Endothelial cell of umbilical vein (primary cell): Measurements from ENCODE around the gene ATF6B. TPM values are rescaled to one million over a fixed set of nuclear protein-coding genes. Genes with fewer than 3 reads are reported as not detected.

Source experiments
- BruUV-seq: library from RNA; stranded (reverse); fragments of 400-500 nt; replicated peaks from 2 replicates; lab custom pipeline; 2021; lab: Mats Ljungman, UMichigan
- CTCF ChIA-PET: fragments of 300-600, 350-600 bp; sonication (Branson Sonifier 250); formaldehyde crosslinking; loops from one replicate; lab custom pipeline; 2021; ENCODE audit warnings: antibody characterized with exemption, inconsistent platforms; lab: Charles Lee
- POLR2A ChIA-PET: fragments of 300-600, 350-600 bp; sonication (Branson Sonifier 250); formaldehyde crosslinking; loops from one replicate; lab custom pipeline; 2021; ENCODE audit warnings: antibody characterized with exemption, inconsistent platforms; lab: Charles Lee
- DNase-seq: peaks from one replicate; pipeline ENCODE4 v3.0.0-alpha.2; 2011; ENCODE audit warnings: low read depth, low spot score
- FAIRE-seq: peaks from 2 replicates; lab custom pipeline; 2011; peaks lifted over from hg19 to GRCh38; lab: Jason Lieb, UNC
- H2AFZ ChIP-seq: 2 replicates; pipeline ENCODE4 v1.6.0; 2012; ENCODE audit warnings: low read depth, low read length, control low read depth, inconsistent platforms
- H3K27ac ChIP-seq: 2 replicates; pipeline ENCODE4 v1.5.1; 2011; ENCODE audit warnings: low read depth, mild to moderate bottlenecking, control low read depth, low read length, moderate library complexity; ENCODE audit not compliant: insufficient read depth
- H3K27me3 ChIP-seq, 2 experiments: 2 replicates each; pipeline versions ENCODE4 v1.6.0 to v1.6.1; 2011; ENCODE audit warnings: low read length in 2 of 2, mixed read lengths in 1 of 2; ENCODE audit not compliant: control insufficient read depth in 2 of 2, insufficient read depth in 2 of 2
- H3K36me3 ChIP-seq, 2 experiments: 2 replicates in 1 of 2; 3 replicates in 1 of 2; pipeline ENCODE4 v1.5.1; 2011; ENCODE audit warnings: low read length in 2 of 2, mild to moderate bottlenecking in 1 of 2, moderate library complexity in 1 of 2; ENCODE audit not compliant: control insufficient read depth in 2 of 2, insufficient read depth in 2 of 2; ENCODE audit errors: extremely low read depth in 1 of 2
- H3K4me1 ChIP-seq: 3 replicates; pipeline ENCODE4 v1.5.1; 2011; ENCODE audit warnings: mild to moderate bottlenecking, low read length; ENCODE audit not compliant: control insufficient read depth, insufficient read depth; ENCODE audit errors: extremely low read depth
- H3K4me2 ChIP-seq: 2 replicates; pipeline ENCODE4 v1.6.1; 2011; ENCODE audit warnings: low read length, control low read depth, mixed read lengths; ENCODE audit not compliant: insufficient read depth
- H3K4me3 ChIP-seq, 3 experiments: fragments of 200-600 bp in 1 of 3; sonication (generic), shearing (Covaris generic) in 1 of 3; replicated peaks in 1 of 3; 2 replicates each; pipeline ENCODE4 v1.5.1; 2011 to 2016; ENCODE audit warnings: control low read depth in 3 of 3, low read length in 3 of 3, mild to moderate bottlenecking in 2 of 3, inconsistent platforms in 1 of 3, low read depth in 1 of 3, moderate library complexity in 1 of 3; ENCODE audit not compliant: insufficient read depth in 1 of 3
- H3K79me2 ChIP-seq: 2 replicates; pipeline ENCODE4 v1.6.0; 2012; ENCODE audit warnings: low read length, inconsistent platforms; ENCODE audit not compliant: control insufficient read depth, insufficient read depth
- H3K9ac ChIP-seq: replicated peaks from 2 replicates; pipeline ENCODE3; 2011; ENCODE audit warnings: low read length, control low read depth; ENCODE audit not compliant: insufficient read depth; ENCODE audit errors: extremely low read depth
- H3K9me1 ChIP-seq: replicated peaks from 3 replicates; pipeline ENCODE4 v1.6.0; 2011; ENCODE audit warnings: mild to moderate bottlenecking, low read length; ENCODE audit not compliant: control insufficient read depth, insufficient read depth; ENCODE audit errors: extremely low read depth
- H3K9me3 ChIP-seq: replicated peaks from 2 replicates; pipeline ENCODE4 v1.5.1; 2012; ENCODE audit warnings: low read length, inconsistent platforms; ENCODE audit not compliant: control insufficient read depth, insufficient read depth
- H4K20me1 ChIP-seq: replicated peaks from 2 replicates; pipeline ENCODE3; 2011; ENCODE audit warnings: mild to moderate bottlenecking, low read length; ENCODE audit not compliant: control insufficient read depth, insufficient read depth; ENCODE audit errors: extremely low read depth
- EZH2 ChIP-seq: IDR thresholded peaks from 2 replicates; pipeline ENCODE4 v1.6.1; 2012; ENCODE audit warnings: borderline replicate concordance, low read depth, mild to moderate bottlenecking, moderate library complexity, low read length, inconsistent platforms; ENCODE audit not compliant: severe bottlenecking
- FOS ChIP-seq: IDR thresholded peaks from 2 replicates; pipeline ENCODE4 v1.6.1; 2011; ENCODE audit warnings: mild to moderate bottlenecking, low read length, moderate library complexity, borderline replicate concordance; ENCODE audit not compliant: insufficient read depth
- GATA2 ChIP-seq: IDR thresholded peaks from 2 replicates; pipeline ENCODE4 v1.7.0; 2011; ENCODE audit warnings: low read depth, mild to moderate bottlenecking, moderate library complexity, mixed read lengths, low read length; ENCODE audit not compliant: insufficient read length, insufficient read depth
- JUN ChIP-seq: IDR thresholded peaks from 2 replicates; pipeline ENCODE4 v1.6.1; 2011; ENCODE audit warnings: borderline replicate concordance, low read depth; ENCODE audit not compliant: insufficient read length, insufficient read depth
- MYC ChIP-seq: IDR thresholded peaks from one replicate; pipeline ENCODE4 v1.6.1; 2011; ENCODE audit warnings: mild to moderate bottlenecking, low read depth, low read length
- POLR2A ChIP-seq: IDR thresholded peaks from 2 replicates; pipeline ENCODE4 v1.6.1; 2012; ENCODE audit warnings: low read depth, mild to moderate bottlenecking, control low read depth, low read length
- POLR2AphosphoS5 ChIP-seq: IDR thresholded peaks from 2 replicates; pipeline ENCODE4 v1.6.1; 2012; ENCODE audit warnings: low read depth, mild to moderate bottlenecking, control low read depth, low read length, moderate library complexity; ENCODE audit not compliant: insufficient read depth
- dilution Hi-C: fragments of 300-500 bp; cut with MboI; formaldehyde crosslinking; loops from one replicate; pipeline ENCODE4 v1.15.0; 2019; ENCODE audit warnings: low sequenced_read_pairs; ENCODE audit not compliant: extremely low pct_ligation_motif_present
- intact Hi-C: fragments of 100-400 bp; cut with micrococcal nuclease; formaldehyde crosslinking; loops from one replicate; pipeline ENCODE4 v1.10.0; 2022
- polyA plus RNA-seq, 4 experiments: library from polyadenylated mRNA; depleted of rRNA in 3 of 4; stranded (reverse) in 3 of 4; unstranded in 1 of 4; fragments of >200 nt; gene quantifications; 2 replicates each; pipeline versions ENCODE4 v1.2.1 to v1.2.3, GENCODE V29; 2011 to 2012; ENCODE audit warnings: missing spikeins in 1 of 4
- total RNA-seq: library from RNA; stranded (reverse); gene quantifications from 2 replicates; pipeline ENCODE4 v1.2.3, GENCODE V29; 2021
- TF ChIP-seq, protein P1 (sequence below): IDR thresholded peaks from 2 replicates; pipeline ENCODE4 v1.6.1; 2011; ENCODE audit not compliant: insufficient read depth, insufficient read length
- TF ChIP-seq, protein P2 (sequence below), 2 donors: IDR thresholded peaks; 1 replicate in 1 of 2; 2 replicates in 1 of 2; pipeline ENCODE4 v1.5.1; 2011; ENCODE audit warnings: low read length in 2 of 2, mild to moderate bottlenecking in 2 of 2, moderate library complexity in 2 of 2, control low read depth in 1 of 2, inconsistent platforms in 1 of 2, low read depth in 1 of 2; ENCODE audit not compliant: insufficient read depth in 1 of 2; ENCODE audit errors: extremely low read depth in 1 of 2

ATF6B gene
- total and polyA plus RNA-seq, 2 donors (not counting 3 experiments of a cell fraction or from before 2014, with no cell fraction given) = 106 to 115 TPM

DNA sequence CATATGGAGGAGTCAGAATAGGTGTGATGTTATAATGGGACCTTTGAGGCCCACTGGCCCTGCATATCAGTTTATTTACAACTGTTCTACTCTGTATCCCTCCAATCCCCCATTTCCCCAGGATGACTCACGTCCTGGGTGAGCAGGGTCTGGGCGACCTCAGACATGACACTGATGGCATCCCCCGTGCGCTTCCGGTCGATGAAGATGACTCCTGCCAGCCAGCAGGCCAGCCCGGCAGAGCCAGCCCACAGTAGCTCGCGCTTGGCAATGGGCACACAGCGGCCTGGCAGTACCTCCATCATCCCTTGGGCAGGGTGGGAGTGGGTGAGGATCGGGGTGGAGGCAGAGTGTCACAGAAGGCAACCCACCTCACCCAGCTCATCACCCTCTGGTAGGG, 42.2 kb upstream of the ATF6B start:
- no peaks in the 10 kb centered on the region for H3K9me1 ChIP-seq
- dilution Hi-C loops (no loop called here), intact Hi-C loops (no loop called here)
- H2AFZ ChIP-seq = no peak overlapping the region
- FAIRE-seq (no peak), DNase-seq (no peak)
- peaks cover 7% of the 10 kb centered on the region for H3K4me1 ChIP-seq
- no peak overlapping the region for H3K27ac ChIP-seq
- peaks cover 7 to 21% of the 10 kb centered on the region in 2 experiments for H3K36me3 ChIP-seq
- no peaks in the 10 kb centered on the region for H3K9me3 ChIP-seq
- H3K9ac ChIP-seq = no peak overlapping the region
- H3K79me2 ChIP-seq = peaks cover 11% of the 10 kb centered on the region
- TF ChIP-seq EZH2 (no peak), MYC (no peak), POLR2A (no peak), JUN (no peak), FOS (no peak), POLR2AphosphoS5 (no peak), GATA2 (no peak)
- TF ChIP-seq, protein P1, sequence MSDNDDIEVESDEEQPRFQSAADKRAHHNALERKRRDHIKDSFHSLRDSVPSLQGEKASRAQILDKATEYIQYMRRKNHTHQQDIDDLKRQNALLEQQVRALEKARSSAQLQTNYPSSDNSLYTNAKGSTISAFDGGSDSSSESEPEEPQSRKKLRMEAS = no peak
- TF ChIP-seq, protein P2, sequence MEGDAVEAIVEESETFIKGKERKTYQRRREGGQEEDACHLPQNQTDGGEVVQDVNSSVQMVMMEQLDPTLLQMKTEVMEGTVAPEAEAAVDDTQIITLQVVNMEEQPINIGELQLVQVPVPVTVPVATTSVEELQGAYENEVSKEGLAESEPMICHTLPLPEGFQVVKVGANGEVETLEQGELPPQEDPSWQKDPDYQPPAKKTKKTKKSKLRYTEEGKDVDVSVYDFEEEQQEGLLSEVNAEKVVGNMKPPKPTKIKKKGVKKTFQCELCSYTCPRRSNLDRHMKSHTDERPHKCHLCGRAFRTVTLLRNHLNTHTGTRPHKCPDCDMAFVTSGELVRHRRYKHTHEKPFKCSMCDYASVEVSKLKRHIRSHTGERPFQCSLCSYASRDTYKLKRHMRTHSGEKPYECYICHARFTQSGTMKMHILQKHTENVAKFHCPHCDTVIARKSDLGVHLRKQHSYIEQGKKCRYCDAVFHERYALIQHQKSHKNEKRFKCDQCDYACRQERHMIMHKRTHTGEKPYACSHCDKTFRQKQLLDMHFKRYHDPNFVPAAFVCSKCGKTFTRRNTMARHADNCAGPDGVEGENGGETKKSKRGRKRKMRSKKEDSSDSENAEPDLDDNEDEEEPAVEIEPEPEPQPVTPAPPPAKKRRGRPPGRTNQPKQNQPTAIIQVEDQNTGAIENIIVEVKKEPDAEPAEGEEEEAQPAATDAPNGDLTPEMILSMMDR (IDR thresholded peaks at IDR 0.05; ENCODE audit: extremely low read depth in 1 of 2, insufficient read depth in 1 of 2, low read depth in 1 of 2, low read length in 2 of 2) = no peak
- H3K4me2 ChIP-seq = no peak overlapping the region
- ChIA-PET CTCF (interaction anchor here (0.6 kb wide), 1 partner anchor 488 kb away, joined by 3 read pairs; no protein-coding TSS in a partner anchor), POLR2A (no interaction called here)
- H3K27me3 ChIP-seq = no peaks in the 10 kb centered on the region
- BruUV-seq = no TSS peak
- no peaks in the 10 kb centered on the region for H4K20me1 ChIP-seq
- no peak overlapping the region for H3K4me3 ChIP-seq
